ENCODE measurements around the gene DDR2.
A peak's percentile ranks its signal among the peaks of the same experiment; 100 is the strongest.
"Not testable (repeated sequence)": the region's sequence is repeated elsewhere in the genome, so short reads cannot be mapped to it uniquely, and the experiment has no call there.

Gene DDR2

DNA sequence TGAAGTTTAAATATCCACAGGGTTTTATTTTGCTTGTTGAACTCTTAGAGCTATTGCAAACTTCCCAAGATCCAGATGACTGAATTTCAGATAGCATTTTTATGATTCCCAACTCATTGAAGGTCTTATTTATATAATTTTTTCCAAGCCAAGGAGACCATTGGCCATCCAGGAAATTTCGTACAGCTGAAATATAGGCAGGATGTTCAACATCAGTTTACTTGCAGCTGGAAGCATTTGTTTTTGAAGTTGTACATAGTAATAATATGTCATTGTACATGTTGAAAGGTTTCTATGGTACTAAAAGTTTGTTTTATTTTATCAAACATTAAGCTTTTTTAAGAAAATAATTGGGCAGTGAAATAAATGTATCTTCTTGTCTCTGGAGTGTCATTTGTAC, 32.8 kb upstream of the DDR2 start:
- TF ChIP-seq, protein P1, sequence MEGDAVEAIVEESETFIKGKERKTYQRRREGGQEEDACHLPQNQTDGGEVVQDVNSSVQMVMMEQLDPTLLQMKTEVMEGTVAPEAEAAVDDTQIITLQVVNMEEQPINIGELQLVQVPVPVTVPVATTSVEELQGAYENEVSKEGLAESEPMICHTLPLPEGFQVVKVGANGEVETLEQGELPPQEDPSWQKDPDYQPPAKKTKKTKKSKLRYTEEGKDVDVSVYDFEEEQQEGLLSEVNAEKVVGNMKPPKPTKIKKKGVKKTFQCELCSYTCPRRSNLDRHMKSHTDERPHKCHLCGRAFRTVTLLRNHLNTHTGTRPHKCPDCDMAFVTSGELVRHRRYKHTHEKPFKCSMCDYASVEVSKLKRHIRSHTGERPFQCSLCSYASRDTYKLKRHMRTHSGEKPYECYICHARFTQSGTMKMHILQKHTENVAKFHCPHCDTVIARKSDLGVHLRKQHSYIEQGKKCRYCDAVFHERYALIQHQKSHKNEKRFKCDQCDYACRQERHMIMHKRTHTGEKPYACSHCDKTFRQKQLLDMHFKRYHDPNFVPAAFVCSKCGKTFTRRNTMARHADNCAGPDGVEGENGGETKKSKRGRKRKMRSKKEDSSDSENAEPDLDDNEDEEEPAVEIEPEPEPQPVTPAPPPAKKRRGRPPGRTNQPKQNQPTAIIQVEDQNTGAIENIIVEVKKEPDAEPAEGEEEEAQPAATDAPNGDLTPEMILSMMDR (conservative IDR thresholded peaks at IDR 0.05; ENCODE audit: control insufficient read depth, insufficient read depth, low read depth, low read length): no peak
- no peak overlapping the region for H3K4me3 ChIP-seq (ENCODE audit: control insufficient read depth, low read depth, low read length)
- no peak for DNase-seq (ENCODE audit: low read depth)

DNA sequence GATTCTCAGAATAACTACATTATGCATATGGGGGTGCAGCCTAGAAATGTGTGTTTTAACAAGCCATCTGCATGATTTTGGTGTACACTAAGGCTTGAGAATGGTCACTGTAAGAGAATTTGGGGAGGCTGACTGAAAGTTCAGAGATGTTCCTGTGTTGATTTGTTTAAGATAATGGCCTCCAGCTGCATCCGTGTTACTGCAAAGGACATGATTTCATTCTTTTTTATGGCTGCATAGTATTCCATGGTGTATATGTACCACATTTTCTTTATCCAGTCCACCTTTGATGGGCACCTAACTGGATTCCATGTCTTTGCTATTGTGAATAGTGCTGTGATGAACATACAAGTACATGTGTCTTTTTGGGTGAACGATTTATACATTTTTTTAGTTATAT, 29.1 kb upstream of the DDR2 start:
- not testable (repeated sequence) for DNase-seq (ENCODE audit: low read depth); H3K4me3 ChIP-seq (ENCODE audit: control insufficient read depth, low read depth, low read length)

DNA sequence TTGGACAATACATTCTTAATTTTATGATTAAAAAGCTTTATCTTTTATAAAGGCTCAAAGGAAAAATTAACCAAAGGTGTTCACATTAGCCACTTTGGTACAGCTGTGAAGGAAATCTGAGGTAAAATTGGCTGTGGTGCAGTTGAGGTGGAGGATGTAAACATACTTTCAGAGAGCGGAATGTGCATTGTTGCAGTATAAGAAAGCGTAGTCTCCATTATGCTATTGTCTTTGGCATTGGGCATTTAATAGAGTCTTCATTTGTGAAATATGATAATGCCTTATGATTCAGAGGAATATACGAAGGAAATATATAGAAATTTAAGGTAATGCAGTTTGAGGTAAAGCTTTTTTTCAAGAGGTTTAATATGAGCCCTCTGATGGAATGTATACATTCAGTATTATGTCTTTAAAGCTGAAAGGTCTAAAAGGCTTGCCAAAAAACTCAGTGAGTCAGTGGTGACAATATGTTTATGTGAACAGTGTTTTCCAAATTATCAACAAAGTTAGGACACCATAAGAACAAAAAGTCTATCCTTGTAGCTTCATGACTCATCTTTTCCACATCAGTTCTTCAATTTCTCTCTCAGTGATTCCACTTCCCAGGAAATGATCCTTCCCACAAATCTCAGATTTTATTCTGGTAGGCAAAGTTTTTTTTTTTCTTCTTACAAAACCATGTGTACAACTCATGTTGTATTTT, 26.9 kb upstream of the DDR2 start:
- TF ChIP-seq, protein P1 (conservative IDR thresholded peaks at IDR 0.05; ENCODE audit: control insufficient read depth, insufficient read depth, low read depth, low read length): no peak
- no peak overlapping the region for H3K4me3 ChIP-seq (ENCODE audit: control insufficient read depth, low read depth, low read length)
- DNase-seq (ENCODE audit: low read depth): peak; percentile 98

DNA sequence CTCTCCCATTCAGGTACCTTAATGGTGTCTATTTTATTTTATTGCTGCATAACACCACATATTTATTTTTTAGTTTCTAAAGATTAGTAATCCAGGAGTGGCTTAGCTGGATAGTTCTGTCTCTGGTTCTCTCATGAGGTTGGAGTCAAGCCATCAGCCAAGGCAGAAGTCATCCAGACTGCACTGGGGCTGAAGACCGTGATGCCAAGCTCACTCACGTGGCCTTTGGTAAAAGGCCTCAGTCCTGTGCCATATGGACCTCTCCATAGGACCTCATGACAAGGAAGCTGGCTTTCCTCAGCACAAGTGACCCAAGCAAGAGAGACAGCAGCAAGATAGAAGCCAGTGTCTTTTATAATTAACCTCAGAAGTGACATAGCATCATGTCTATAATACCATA, 23.0 kb upstream of the DDR2 start:
- no peak overlapping the region for H3K4me3 ChIP-seq (ENCODE audit: control insufficient read depth, low read depth, low read length)
- TF ChIP-seq, protein P1 (conservative IDR thresholded peaks at IDR 0.05; ENCODE audit: control insufficient read depth, insufficient read depth, low read depth, low read length): no peak
- DNase-seq (ENCODE audit: low read depth): no peak

DNA sequence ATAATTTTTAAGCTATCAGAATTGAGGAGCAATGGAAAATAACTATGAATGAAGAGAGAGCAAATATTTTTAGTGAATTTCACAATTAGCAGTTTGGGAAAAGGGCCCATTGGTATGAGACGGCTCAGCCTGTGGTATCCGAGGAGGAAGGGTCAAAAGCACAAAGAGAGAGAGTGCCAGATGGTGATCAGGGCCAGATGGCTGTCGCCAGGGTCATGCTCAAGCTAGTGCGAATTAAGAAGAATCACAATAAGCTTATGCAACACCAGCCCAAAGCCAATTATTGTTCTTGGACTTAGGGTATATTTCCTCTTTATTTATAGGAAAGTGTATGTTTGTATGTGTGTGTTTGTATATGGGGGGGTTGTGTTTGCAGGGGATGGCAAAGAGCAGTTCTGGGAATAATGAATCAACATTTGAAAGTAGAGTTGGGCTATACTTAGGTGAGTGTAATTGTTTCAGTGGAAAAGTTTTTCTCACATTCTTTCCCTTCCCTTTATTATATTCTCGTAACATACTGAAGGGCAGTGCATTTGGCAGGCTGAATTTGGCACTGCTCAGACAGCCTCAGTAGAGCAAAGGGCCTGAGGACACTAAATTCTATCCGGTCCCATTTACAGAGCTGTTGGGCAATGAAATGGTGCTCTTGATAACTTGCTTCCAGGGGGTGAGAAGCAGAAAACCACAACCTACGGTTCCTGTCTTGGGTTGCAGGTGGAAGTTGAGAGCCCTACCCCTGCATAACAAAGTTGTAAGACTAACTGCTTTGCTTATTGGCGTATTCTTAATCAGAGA, 19.5 kb upstream of the DDR2 start:
- DNase-seq (ENCODE audit: low read depth): peak; percentile 82

DNA sequence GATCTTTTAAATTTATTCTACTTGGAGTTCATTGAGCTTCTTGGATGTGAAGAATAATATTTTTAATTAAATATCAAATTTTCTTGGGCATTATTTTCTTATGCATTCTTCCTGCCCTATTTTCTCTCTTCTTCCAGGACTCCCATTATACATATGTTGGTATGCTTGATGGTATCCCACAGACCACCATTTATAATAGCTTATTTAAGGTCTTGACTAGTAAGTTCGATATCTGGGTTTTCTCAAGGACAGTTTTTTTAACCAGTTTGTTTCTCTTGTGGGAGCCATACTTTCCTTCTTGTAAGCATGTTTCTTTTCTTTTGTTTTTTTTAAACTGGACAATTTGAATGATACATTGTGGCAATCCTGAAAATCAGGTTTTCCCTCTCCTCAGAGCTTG, 15.4 kb upstream of the DDR2 start:
- TF ChIP-seq, protein P1 (conservative IDR thresholded peaks at IDR 0.05; ENCODE audit: control insufficient read depth, insufficient read depth, low read depth, low read length): no peak
- no peak overlapping the region for H3K4me3 ChIP-seq (ENCODE audit: control insufficient read depth, low read depth, low read length)
- DNase-seq (ENCODE audit: low read depth): no peak

More for the DNA sequence above, 19.5 kb upstream of the DDR2 start:
- TF ChIP-seq, protein P1 (conservative IDR thresholded peaks at IDR 0.05; ENCODE audit: control insufficient read depth, insufficient read depth, low read depth, low read length): no peak
- no peak overlapping the region for H3K4me3 ChIP-seq (ENCODE audit: control insufficient read depth, low read depth, low read length)

DNA sequence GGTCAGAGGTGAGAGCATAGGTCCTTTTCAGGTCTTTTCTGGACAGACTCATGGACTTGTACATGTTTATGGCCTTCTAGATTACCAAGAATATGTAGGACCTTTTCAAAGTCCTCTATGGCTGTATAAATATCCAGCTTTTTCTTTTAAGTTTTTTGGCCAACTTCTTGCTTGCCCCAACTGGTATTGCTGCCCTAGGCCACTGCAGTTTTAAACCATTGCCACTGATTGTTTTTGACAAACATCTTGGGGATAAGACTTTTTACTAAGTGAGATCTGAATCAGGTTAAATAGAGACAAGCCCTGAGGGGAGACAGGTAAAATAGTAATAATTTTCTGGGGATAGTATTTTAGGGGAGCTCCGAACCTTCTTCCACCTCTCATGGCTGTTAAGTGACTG, 14.8 kb upstream of the DDR2 start:
- TF ChIP-seq, protein P1 (conservative IDR thresholded peaks at IDR 0.05; ENCODE audit: control insufficient read depth, insufficient read depth, low read depth, low read length): no peak
- no peak for DNase-seq (ENCODE audit: low read depth)
- H3K4me3 ChIP-seq (ENCODE audit: control insufficient read depth, low read depth, low read length): no peak overlapping the region
